HepG2 (cell line): ENCODE measurements around the gene NFATC3. TPM values are rescaled to one million over a fixed set of nuclear protein-coding genes. Genes with fewer than 3 reads are reported as not detected.

Source experiments
- CBFB ChIP-seq: sonication (generic); formaldehyde crosslinking; IDR thresholded peaks from 2 replicates; pipeline ENCODE4 v1.4.0; 2020; ENCODE audit warnings: missing genetic modification reagents
- DNMT1 ChIP-seq: sonication (generic); formaldehyde crosslinking; IDR thresholded peaks from 2 replicates; pipeline ENCODE4 v1.5.1; 2020; ENCODE audit warnings: mild to moderate bottlenecking, missing genetic modification reagents
- FOXC1 ChIP-seq: sonication (generic); formaldehyde crosslinking; IDR thresholded peaks from 2 replicates; pipeline ENCODE4 v1.8.0; 2022; ENCODE audit warnings: mild to moderate bottlenecking, missing genetic modification reagents, borderline replicate concordance
- HIC2 ChIP-seq: sonication (generic); formaldehyde crosslinking; IDR thresholded peaks from 2 replicates; pipeline ENCODE4 v1.9.0; 2022; ENCODE audit warnings: low read depth, missing genetic modification reagents
- KMT2B ChIP-seq: IDR thresholded peaks from 2 replicates; pipeline ENCODE4 v1.6.1; 2016; ENCODE audit warnings: missing genetic modification reagents, missing compliant biosample characterization
- LRRFIP1 ChIP-seq: sonication (generic); formaldehyde crosslinking; conservative IDR thresholded peaks from 2 replicates; pipeline ENCODE4 v1.4.0; 2020; ENCODE audit warnings: missing genetic modification reagents
- NFYB ChIP-seq: sonication (generic); formaldehyde crosslinking; IDR thresholded peaks from 2 replicates; pipeline ENCODE4 v1.4.0; 2020; ENCODE audit warnings: missing genetic modification reagents
- PREB ChIP-seq: sonication (generic); formaldehyde crosslinking; IDR thresholded peaks from 2 replicates; pipeline ENCODE4 v1.4.0; 2020; ENCODE audit warnings: missing genetic modification reagents
- SCMH1 ChIP-seq: sonication (generic); formaldehyde crosslinking; IDR thresholded peaks from 2 replicates; pipeline ENCODE4 v1.9.0; 2021; ENCODE audit warnings: missing genetic modification reagents, mild to moderate bottlenecking, borderline replicate concordance
- SMAD3 ChIP-seq: sonication (generic); formaldehyde crosslinking; IDR thresholded peaks from 2 replicates; pipeline ENCODE4 v1.4.0; 2020; ENCODE audit warnings: missing genetic modification reagents
- SRSF9 ChIP-seq: fragments of 200-400 bp; formaldehyde crosslinking; IDR thresholded peaks from 2 replicates; pipeline ENCODE4 v1.6.1; 2018; ENCODE audit warnings: borderline replicate concordance, mild to moderate bottlenecking, low read depth, low read length; ENCODE audit not compliant: insufficient read depth, poor library complexity, severe bottlenecking
- SSRP1 ChIP-seq: IDR thresholded peaks from 2 replicates; pipeline ENCODE4 v1.6.1; 2016; ENCODE audit warnings: control low read depth
- TCF7L2 ChIP-seq: IDR thresholded peaks from 2 replicates; pipeline ENCODE4 v1.6.1; 2011; ENCODE audit warnings: mild to moderate bottlenecking, low read depth, low read length, moderate library complexity
- TGIF2 ChIP-seq: IDR thresholded peaks from 2 replicates; pipeline ENCODE4 v1.6.1; 2016; ENCODE audit warnings: control low read depth, missing compliant biosample characterization
- THAP7 ChIP-seq: sonication (generic); formaldehyde crosslinking; IDR thresholded peaks from 2 replicates; pipeline ENCODE4 v1.8.1; 2023; ENCODE audit warnings: mild to moderate bottlenecking, missing genetic modification reagents
- ZNF275 ChIP-seq: sonication (generic); formaldehyde crosslinking; IDR thresholded peaks from 2 replicates; pipeline ENCODE4 v1.8.0; 2022; ENCODE audit warnings: missing genetic modification reagents, mild to moderate bottlenecking, inconsistent platforms, borderline replicate concordance
- ZNF597 ChIP-seq: sonication (generic); formaldehyde crosslinking; IDR thresholded peaks from 2 replicates; pipeline ENCODE4 v1.5.0; 2020; ENCODE audit warnings: missing genetic modification reagents
- ZNF891 ChIP-seq: sonication (generic); formaldehyde crosslinking; IDR thresholded peaks from 2 replicates; pipeline ENCODE4 v1.5.0; 2020; ENCODE audit warnings: mild to moderate bottlenecking, missing genetic modification reagents
- polyA plus RNA-seq, 8 experiments: library from polyadenylated mRNA; depleted of rRNA in 3 of 8; stranded (reverse) in 7 of 8; unstranded in 1 of 8; fragments of >200 nt; fragmentation: Illumina TruSeq in 4 of 8; extraction: Trizol in 4 of 8; gene quantifications; 2 replicates each; pipeline versions ENCODE4 v1.2.1 to v1.2.3, GENCODE V29; 2011 to 2016; ENCODE audit warnings: low read depth in 4 of 8, missing spikeins in 1 of 8, mixed read lengths in 1 of 8; ENCODE audit not compliant: insufficient read depth in 1 of 8
- total RNA-seq, 5 experiments: library from RNA; depleted of rRNA; stranded (reverse); fragments of >200 nt; fragmentation: Illumina TruSeq; extraction: Trizol; gene quantifications; 2 replicates each; pipeline ENCODE4 v1.2.3, GENCODE V29; 2016; ENCODE audit warnings: low read depth in 1 of 5
- TF ChIP-seq, protein P1 (sequence below): sonication (generic); formaldehyde crosslinking; IDR thresholded peaks from 2 replicates; pipeline ENCODE4 v1.8.1; 2023; ENCODE audit warnings: missing genetic modification reagents, inconsistent platforms, borderline replicate concordance

NFATC3 gene
- total and polyA plus RNA-seq, 2 of the 13 experiments (the other 11 are each of a cell fraction or from before 2014, with no cell fraction given), result 52.6 to 62.7 TPM

- TF ChIP-seq HIC2 (CRISPR knock-in tag), result peak; percentile 41; the same call in 1 of the 2 replicates
- TF ChIP-seq FOXC1 (CRISPR knock-in tag), result no peak
- TF ChIP-seq, protein P1, sequence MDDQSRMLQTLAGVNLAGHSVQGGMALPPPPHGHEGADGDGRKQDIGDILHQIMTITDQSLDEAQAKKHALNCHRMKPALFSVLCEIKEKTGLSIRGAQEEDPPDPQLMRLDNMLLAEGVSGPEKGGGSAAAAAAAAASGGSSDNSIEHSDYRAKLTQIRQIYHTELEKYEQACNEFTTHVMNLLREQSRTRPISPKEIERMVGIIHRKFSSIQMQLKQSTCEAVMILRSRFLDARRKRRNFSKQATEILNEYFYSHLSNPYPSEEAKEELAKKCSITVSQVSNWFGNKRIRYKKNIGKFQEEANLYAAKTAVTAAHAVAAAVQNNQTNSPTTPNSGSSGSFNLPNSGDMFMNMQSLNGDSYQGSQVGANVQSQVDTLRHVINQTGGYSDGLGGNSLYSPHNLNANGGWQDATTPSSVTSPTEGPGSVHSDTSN (CRISPR knock-in tag), result no peak
- 0 out of 2 replicates have a peak, but pooled peaks have one; percentile 35 for TF ChIP-seq KMT2B (CRISPR knock-in tag)
- no peak for TF ChIP-seq SSRP1
- peak; percentile 53; the same call in 1 of the 2 replicates for TF ChIP-seq TGIF2
- TF ChIP-seq THAP7 (CRISPR knock-in tag), result no peak
- TF ChIP-seq LRRFIP1 (CRISPR knock-in tag), result no peak
- no peak for TF ChIP-seq NFYB (CRISPR knock-in tag)
- TF ChIP-seq SMAD3, result no peak
- no peak for TF ChIP-seq ZNF275 (CRISPR knock-in tag)
- no peak for TF ChIP-seq DNMT1 (CRISPR knock-in tag)
- TF ChIP-seq TCF7L2, result no peak
- no peak for TF ChIP-seq ZNF597 (CRISPR knock-in tag)
- no peak for TF ChIP-seq SRSF9
- no peak for TF ChIP-seq SCMH1
- TF ChIP-seq PREB, result no peak
- TF ChIP-seq CBFB (CRISPR knock-in tag), result no peak
- TF ChIP-seq ZNF891, result peak; percentile 38; the same call in 1 of the 2 replicates
Observed at GRCh38 chr16:68040506-68041288, 44.5 kb upstream of the NFATC3 start (continued).
